Measurements from ENCODE around the gene SCN2B.

GRCh38 chr11:118112711-118113430 is 63.6 kb downstream of the SCN2B start:
- TF ChIP-seq POLR2A (IDR thresholded peaks at IDR 0.05) (no peak), CTCF (IDR thresholded peaks at IDR 0.05) (no peak), POLR2AphosphoS5 (IDR thresholded peaks at IDR 0.05; ENCODE audit: insufficient read depth in 1 of 2, low read depth in 1 of 2) (no peak)

All from vagina (tissue), 2 donors.